H9 (cell line): Measurements from ENCODE around the gene CHKB. TPM values are rescaled to one million over a fixed set of nuclear protein-coding genes. Genes with fewer than 3 reads are reported as not detected.
A peak's percentile ranks its signal among the peaks of the same experiment; 100 is the strongest.

Experiments used
- DNase-seq: peaks from one replicate; pipeline ENCODE4 v3.0.0-alpha.2; 2017
- H2AFZ ChIP-seq: one replicate; pipeline ENCODE4 v1.6.1; 2013; ENCODE audit warnings: mild to moderate bottlenecking, low read length, control low read depth, moderate library complexity
- H2AK5ac ChIP-seq: 2 replicates; pipeline ENCODE4 v1.6.1; 2013; ENCODE audit warnings: low read length, control low read depth, mixed read lengths; ENCODE audit not compliant: insufficient read length
- H2BK120ac ChIP-seq: one replicate; pipeline ENCODE4 v1.6.1; 2013; ENCODE audit warnings: low read depth, mild to moderate bottlenecking, low read length, control low read depth, inconsistent platforms; ENCODE audit not compliant: poor library complexity, severe bottlenecking
- H2BK12ac ChIP-seq: 2 replicates; pipeline ENCODE4 v1.6.1; 2013; ENCODE audit warnings: low read length, control low read depth, mixed read lengths, low read depth; ENCODE audit not compliant: insufficient read length
- H2BK15ac ChIP-seq: 2 replicates; pipeline ENCODE4 v1.6.1; 2013; ENCODE audit warnings: low read depth, low read length, control low read depth
- H2BK20ac ChIP-seq: one replicate; pipeline ENCODE4 v1.6.1; 2013; ENCODE audit warnings: low read depth, mild to moderate bottlenecking, low read length, control low read depth, inconsistent platforms; ENCODE audit not compliant: poor library complexity, severe bottlenecking
- H2BK5ac ChIP-seq: 2 replicates; pipeline ENCODE4 v1.6.1; 2013; ENCODE audit warnings: low read length, control low read depth, mixed read lengths; ENCODE audit not compliant: insufficient read length
- H3K14ac ChIP-seq: 2 replicates; pipeline ENCODE4 v1.6.1; 2013; ENCODE audit warnings: low read length, control low read depth; ENCODE audit not compliant: insufficient read depth
- H3K18ac ChIP-seq: 2 replicates; pipeline ENCODE4 v1.6.1; 2013; ENCODE audit warnings: low read depth, mild to moderate bottlenecking, mixed read lengths, low read length, control low read depth; ENCODE audit not compliant: insufficient read length
- H3K23ac ChIP-seq: 2 replicates; pipeline ENCODE4 v1.6.1; 2013; ENCODE audit warnings: low read length, control low read depth, mixed read lengths, low read depth; ENCODE audit not compliant: insufficient read length
- H3K23me2 ChIP-seq: 2 replicates; pipeline ENCODE4 v1.6.1; 2013; ENCODE audit warnings: low read depth, mild to moderate bottlenecking, mixed read lengths, low read length, control low read depth; ENCODE audit not compliant: insufficient read length, poor library complexity, severe bottlenecking
- H3K27ac ChIP-seq: 2 replicates; pipeline ENCODE4 v1.5.1; 2013; ENCODE audit warnings: low read length, control low read depth, mixed read lengths, low read depth; ENCODE audit not compliant: insufficient read length
- H3K27me3 ChIP-seq: 2 replicates; pipeline ENCODE4 v1.6.1; 2013; ENCODE audit warnings: low read length, control low read depth, inconsistent platforms; ENCODE audit not compliant: insufficient read depth
- H3K4ac ChIP-seq: 2 replicates; pipeline ENCODE4 v1.6.1; 2013; ENCODE audit warnings: low read depth, mild to moderate bottlenecking, control low read depth, inconsistent platforms, low read length, moderate library complexity
- H3K4me1 ChIP-seq: 2 replicates; pipeline ENCODE4 v1.6.1; 2013; ENCODE audit warnings: low read length, control low read depth, inconsistent platforms; ENCODE audit not compliant: insufficient read depth
- H3K4me2 ChIP-seq: 2 replicates; pipeline ENCODE4 v1.6.1; 2013; ENCODE audit warnings: low read length, control low read depth, mixed read lengths; ENCODE audit not compliant: insufficient read length, insufficient read depth
- H3K56ac ChIP-seq: 2 replicates; pipeline ENCODE4 v1.6.1; 2013; ENCODE audit warnings: low read depth, mild to moderate bottlenecking, mixed read lengths, low read length, control low read depth; ENCODE audit not compliant: insufficient read length
- H3K79me1 ChIP-seq: 2 replicates; pipeline ENCODE4 v1.6.1; 2013; ENCODE audit warnings: low read depth, mild to moderate bottlenecking, moderate library complexity, low read length, control low read depth, inconsistent platforms; ENCODE audit not compliant: insufficient read depth, poor library complexity, severe bottlenecking
- H3K79me2 ChIP-seq: 2 replicates; pipeline ENCODE4 v1.6.1; 2013; ENCODE audit warnings: low read length, control low read depth, inconsistent platforms; ENCODE audit not compliant: insufficient read depth
- H3K9ac ChIP-seq: 2 replicates; pipeline ENCODE4 v1.6.1; 2013; ENCODE audit warnings: low read length, control low read depth, mixed read lengths; ENCODE audit not compliant: insufficient read length; ENCODE audit errors: extremely low read depth
- H3K9me3 ChIP-seq: one replicate; pipeline ENCODE4 v1.6.1; 2013; ENCODE audit warnings: low read depth, low read length, inconsistent platforms; ENCODE audit not compliant: control insufficient read depth
- H3T11ph ChIP-seq: one replicate; pipeline ENCODE4 v1.6.1; 2013; ENCODE audit warnings: mild to moderate bottlenecking, low read length, control low read depth, inconsistent platforms
- H4K20me1 ChIP-seq: one replicate; pipeline ENCODE4 v1.6.1; 2013; ENCODE audit not compliant: control insufficient read depth, insufficient read length, insufficient read depth
- H4K5ac ChIP-seq: 2 replicates; pipeline ENCODE4 v1.6.1; 2013; ENCODE audit warnings: low read depth, mild to moderate bottlenecking, mixed read lengths, low read length, control low read depth; ENCODE audit not compliant: insufficient read length
- H4K8ac ChIP-seq: replicated peaks from 2 replicates; pipeline ENCODE4 v1.6.1; 2013; ENCODE audit warnings: low read length, control low read depth, mixed read lengths, low read depth; ENCODE audit not compliant: insufficient read length
- H4K91ac ChIP-seq: 2 replicates; pipeline ENCODE4 v1.6.1; 2013; ENCODE audit warnings: low read depth, mild to moderate bottlenecking, moderate library complexity, mixed read lengths, low read length, control low read depth; ENCODE audit not compliant: insufficient read length
- H3K27ac Mint-ChIP-seq, 3 experiments: 2 replicates in 2 of 3; 3 replicates in 1 of 3; pipeline ENCODE4 v1.8.0; 2020 to 2021; ENCODE audit warnings: mixed read lengths in 3 of 3, mild to moderate bottlenecking in 1 of 3, moderate library complexity in 1 of 3
- H3K27me3 Mint-ChIP-seq: 2 replicates; pipeline ENCODE4 v1.8.0; 2021; ENCODE audit warnings: low read depth, mild to moderate bottlenecking, moderate library complexity, mixed read lengths
- H3K36me3 Mint-ChIP-seq, 3 experiments: 2 replicates in 2 of 3; 3 replicates in 1 of 3; pipeline ENCODE4 v1.8.0; 2020 to 2021; ENCODE audit warnings: low read depth in 3 of 3, mixed read lengths in 3 of 3; ENCODE audit not compliant: insufficient read depth in 1 of 3
- H3K4me1 Mint-ChIP-seq, 2 experiments: 2 replicates each; pipeline ENCODE4 v1.8.0; 2020; ENCODE audit warnings: mixed read lengths in 2 of 2
- H3K4me3 Mint-ChIP-seq, 2 experiments: 2 replicates in 1 of 2; 3 replicates in 1 of 2; pipeline ENCODE4 v1.8.0; 2020 to 2021; ENCODE audit warnings: mild to moderate bottlenecking in 2 of 2, mixed read lengths in 2 of 2, moderate library complexity in 1 of 2
- H3K9me3 Mint-ChIP-seq, 2 experiments: 2 replicates in 1 of 2; 3 replicates in 1 of 2; pipeline ENCODE4 v1.8.0; 2020; ENCODE audit warnings: mild to moderate bottlenecking in 2 of 2, mixed read lengths in 2 of 2, moderate library complexity in 1 of 2
- CTCF ChIP-seq: fragments of 200-600 bp; sonication (generic); conservative IDR thresholded peaks from 3 replicates; pipeline ENCODE4 v1.8.0; 2021; ENCODE audit warnings: antibody characterized with exemption, mild to moderate bottlenecking
- WGBS: extraction: QIAGEN DNeasy Blood & Tissue Kit; methylation state at CpG from one replicate; pipeline ENCODE4 v1.1.7; 2013; ENCODE audit warnings: missing lambda C conversion rate, low lambda C conversion rate, mixed read lengths; ENCODE audit not compliant: insufficient read length; ENCODE audit errors: extremely low coverage; 5-methylcytosine and 5-hydroxymethylcytosine counted together
- total RNA-seq: library from RNA; stranded (reverse); gene quantifications from 2 replicates; pipeline ENCODE4 v1.2.1, GENCODE V29; 2021

Gene CHKB
- total RNA-seq, 1 experiment from 2014 or later: 64.9 TPM

- no peak overlapping the region for H2BK5ac ChIP-seq
- Mint-ChIP-seq H3K27me3 (peaks cover 32% of the 10 kb centered on the region), H3K4me1 (peaks cover 0 to 3% of the 10 kb centered on the region in 2 experiments; a peak in 1 of 4 replicates), H3K4me3 (no peak overlapping the region), H3K9me3 (no peaks in the 10 kb centered on the region), H3K27ac (peak overlapping the region in 1 of 3 experiments; percentile 48; a peak in 1 of 7 replicates), H3K36me3 (no peaks in the 10 kb centered on the region)
- no peak overlapping the region for H3K14ac ChIP-seq
- no peak overlapping the region for H2BK20ac ChIP-seq
- no peak for DNase-seq
- H3K56ac ChIP-seq: no peak overlapping the region
- H3K27me3 ChIP-seq: no peaks in the 10 kb centered on the region; the same call in 1 of the 2 replicates
- H3K18ac ChIP-seq: no peak overlapping the region
- H3K79me2 ChIP-seq: no peaks in the 10 kb centered on the region
- no peaks in the 10 kb centered on the region for H3K79me1 ChIP-seq
- H3K23me2 ChIP-seq: no peaks in the 10 kb centered on the region
- H3T11ph ChIP-seq: no peak overlapping the region
- H2AK5ac ChIP-seq: no peak overlapping the region
- no peak overlapping the region for H4K8ac ChIP-seq
- H3K9me3 ChIP-seq: no peaks in the 10 kb centered on the region
- no peak overlapping the region for H2AFZ ChIP-seq
- no peak overlapping the region for H2BK12ac ChIP-seq
- no peak overlapping the region for H2BK120ac ChIP-seq
- H3K4me1 ChIP-seq: no peaks in the 10 kb centered on the region
- H4K5ac ChIP-seq: no peak overlapping the region
- H4K91ac ChIP-seq: no peak overlapping the region
- H3K9ac ChIP-seq: no peak overlapping the region
- no CpG with 5 or more reads among the region's 68 CpGs for WGBS
- no peak overlapping the region for H3K4me2 ChIP-seq
- H4K20me1 ChIP-seq: no peaks in the 10 kb centered on the region
- no peak overlapping the region for H3K23ac ChIP-seq
- H3K27ac ChIP-seq: no peak overlapping the region
- no peak overlapping the region for H3K4ac ChIP-seq
- no peak overlapping the region for H2BK15ac ChIP-seq
- no peak for TF ChIP-seq CTCF
Measured at GRCh38 chr22:50548921-50549790, 33.5 kb downstream of the CHKB start.
